Thyroid gland (tissue), 4 donors: ENCODE measurements around the gene ZNF839.
A peak's percentile ranks its signal among the peaks of the same experiment; 100 is the strongest.

Experiments used
- POLR2A ChIP-seq, 2 donors: fragments of 450-650 bp; IDR thresholded peaks; one replicate each; pipeline ENCODE4 v1.6.1; 2017; ENCODE audit warnings: antibody characterized with exemption in 2 of 2, mild to moderate bottlenecking in 2 of 2, moderate library complexity in 1 of 2
- TF ChIP-seq, protein P1 (sequence below), 6 experiments: fragments of 200-600 bp in 3 of 6; fragments of 450-650 bp in 3 of 6; sonication (generic) in 3 of 6; IDR thresholded peaks; one replicate each; pipeline ENCODE4 v1.5.1; 2016 to 2019; ENCODE audit warnings: antibody characterized with exemption in 6 of 6, mild to moderate bottlenecking in 2 of 6, inconsistent platforms in 1 of 6, moderate library complexity in 1 of 6

DNA sequence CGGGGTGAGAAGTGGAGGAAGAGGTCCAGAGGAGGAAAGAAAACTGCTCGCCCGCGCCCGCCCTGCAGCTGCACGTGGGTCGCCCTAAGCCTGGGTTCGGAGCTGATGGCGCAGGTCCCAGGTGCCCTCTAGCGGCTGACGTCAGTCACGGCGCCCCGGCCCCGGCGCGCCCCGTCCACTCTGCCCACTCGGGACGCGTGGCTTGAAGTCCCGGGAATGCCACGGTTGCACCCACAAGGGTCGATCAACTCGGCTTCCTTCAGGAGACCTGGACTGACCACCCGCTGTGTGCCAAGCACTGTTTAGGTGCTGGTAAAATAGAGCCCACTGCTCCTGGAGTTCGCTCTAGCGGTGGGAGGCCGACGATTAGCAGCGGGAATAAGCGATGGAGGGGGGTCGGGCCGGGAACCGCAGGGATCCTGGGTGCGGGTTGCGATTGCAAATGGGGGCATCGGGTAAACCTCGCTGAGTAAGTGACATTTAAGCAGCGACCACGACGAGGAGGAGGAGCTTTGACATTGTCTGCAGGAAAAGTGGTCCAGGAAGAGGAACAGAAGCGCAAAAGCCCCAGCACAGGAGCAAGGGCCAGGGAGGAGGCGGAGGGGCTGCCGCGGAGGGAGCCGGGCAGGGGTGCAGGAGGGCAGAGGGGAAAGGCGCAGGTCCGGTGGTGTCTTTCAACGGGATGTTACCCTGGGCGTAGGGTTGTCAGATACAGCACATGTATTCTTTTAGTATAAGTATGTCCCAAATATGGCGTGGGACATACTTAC, 5.1 kb upstream of the ZNF839 start:
- no peak for TF ChIP-seq POLR2A (IDR thresholded peaks at IDR 0.05)
- TF ChIP-seq, protein P1, sequence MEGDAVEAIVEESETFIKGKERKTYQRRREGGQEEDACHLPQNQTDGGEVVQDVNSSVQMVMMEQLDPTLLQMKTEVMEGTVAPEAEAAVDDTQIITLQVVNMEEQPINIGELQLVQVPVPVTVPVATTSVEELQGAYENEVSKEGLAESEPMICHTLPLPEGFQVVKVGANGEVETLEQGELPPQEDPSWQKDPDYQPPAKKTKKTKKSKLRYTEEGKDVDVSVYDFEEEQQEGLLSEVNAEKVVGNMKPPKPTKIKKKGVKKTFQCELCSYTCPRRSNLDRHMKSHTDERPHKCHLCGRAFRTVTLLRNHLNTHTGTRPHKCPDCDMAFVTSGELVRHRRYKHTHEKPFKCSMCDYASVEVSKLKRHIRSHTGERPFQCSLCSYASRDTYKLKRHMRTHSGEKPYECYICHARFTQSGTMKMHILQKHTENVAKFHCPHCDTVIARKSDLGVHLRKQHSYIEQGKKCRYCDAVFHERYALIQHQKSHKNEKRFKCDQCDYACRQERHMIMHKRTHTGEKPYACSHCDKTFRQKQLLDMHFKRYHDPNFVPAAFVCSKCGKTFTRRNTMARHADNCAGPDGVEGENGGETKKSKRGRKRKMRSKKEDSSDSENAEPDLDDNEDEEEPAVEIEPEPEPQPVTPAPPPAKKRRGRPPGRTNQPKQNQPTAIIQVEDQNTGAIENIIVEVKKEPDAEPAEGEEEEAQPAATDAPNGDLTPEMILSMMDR (IDR thresholded peaks at IDR 0.05) = peak; percentile 87 to 98 (median 91)
